ENCODE measurements around the gene FPR2.
A peak's percentile ranks its signal among the peaks of the same experiment; 100 is the strongest.

Gene FPR2

GRCh38 chr19:51788029-51788428, 27.0 kb downstream of the FPR2 start:
- Histone ChIP-seq H3K36me3 (ENCODE audit: insufficient read depth, low read length) (no peaks in the 10 kb centered on the region), H3K4me2 (ENCODE audit: low read length) (no peak overlapping the region), H3K9ac (ENCODE audit: low read depth, low read length) (no peak overlapping the region), H3K4me1 (ENCODE audit: control insufficient read depth, insufficient read depth, low read length) (no peaks in the 10 kb centered on the region), H3K4me3 (ENCODE audit: low read length) (no peak overlapping the region), H3K27me3 (ENCODE audit: control insufficient read depth, insufficient read depth, low read length) (no peaks in the 10 kb centered on the region), H3K9me3 (replicated peaks; ENCODE audit: low read length) (no peaks in the 10 kb centered on the region)

GRCh38 chr19:51789061-51789795, 28.2 kb downstream of the FPR2 start:
- Histone ChIP-seq H3K27me3 (ENCODE audit: control insufficient read depth, insufficient read depth, low read length) (no peaks in the 10 kb centered on the region), H3K4me2 (ENCODE audit: low read length) (no peak overlapping the region), H3K4me3 (ENCODE audit: low read length) (no peak overlapping the region), H3K9ac (ENCODE audit: low read depth, low read length) (no peak overlapping the region), H3K9me3 (replicated peaks; ENCODE audit: low read length) (no peaks in the 10 kb centered on the region), H3K36me3 (ENCODE audit: insufficient read depth, low read length) (no peaks in the 10 kb centered on the region), H3K4me1 (ENCODE audit: control insufficient read depth, insufficient read depth, low read length) (no peaks in the 10 kb centered on the region)

GRCh38 chr19:51792932-51793331, 32.0 kb downstream of the FPR2 start:
- Histone ChIP-seq H3K4me2 (ENCODE audit: low read length) (no peak overlapping the region), H3K27me3 (ENCODE audit: control insufficient read depth, insufficient read depth, low read length) (no peaks in the 10 kb centered on the region), H3K9ac (ENCODE audit: low read depth, low read length) (no peak overlapping the region), H3K4me3 (ENCODE audit: low read length) (no peak overlapping the region), H3K36me3 (ENCODE audit: insufficient read depth, low read length) (no peaks in the 10 kb centered on the region), H3K4me1 (ENCODE audit: control insufficient read depth, insufficient read depth, low read length) (no peaks in the 10 kb centered on the region), H3K9me3 (replicated peaks; ENCODE audit: low read length) (no peaks in the 10 kb centered on the region)

GRCh38 chr19:51793994-51794393, 33.0 kb downstream of the FPR2 start:
- Histone ChIP-seq H3K4me1 (ENCODE audit: control insufficient read depth, insufficient read depth, low read length) (peaks cover 2% of the 10 kb centered on the region), H3K9ac (ENCODE audit: low read depth, low read length) (no peak overlapping the region), H3K4me3 (ENCODE audit: low read length) (no peak overlapping the region), H3K9me3 (replicated peaks; ENCODE audit: low read length) (no peaks in the 10 kb centered on the region), H3K27me3 (ENCODE audit: control insufficient read depth, insufficient read depth, low read length) (no peaks in the 10 kb centered on the region), H3K4me2 (ENCODE audit: low read length) (no peak overlapping the region), H3K36me3 (ENCODE audit: insufficient read depth, low read length) (no peaks in the 10 kb centered on the region)

- Histone ChIP-seq H3K4me3 (ENCODE audit: low read length) (no peak within 1 kb of the TSS), H3K9me3 (replicated peaks; ENCODE audit: low read length) (no peaks in the 10 kb centered on the region), H3K9ac (ENCODE audit: low read depth, low read length) (no peak within 1 kb of the TSS), H3K4me1 (ENCODE audit: control insufficient read depth, insufficient read depth, low read length) (peaks cover 10% of the 10 kb centered on the region), H3K4me2 (ENCODE audit: low read length) (no peak within 1 kb of the TSS), H3K36me3 (ENCODE audit: insufficient read depth, low read length) (no peaks in the 10 kb centered on the region), H3K27me3 (ENCODE audit: control insufficient read depth, insufficient read depth, low read length) (no peaks in the 10 kb centered on the region)
Observed at GRCh38 chr19:51794885-51795490, 34.0 kb downstream of the FPR2 start, which contains the start of gene FPR3. TSS of gene FPR3 (plus strand) at chr19:51795157. CDS start at chr19:51823749, 28,592 bp downstream.

GRCh38 chr19:51796195-51796679, 35.3 kb downstream of the FPR2 start:
- H3K9me3 ChIP-seq (replicated peaks; ENCODE audit: low read length), result no peaks in the 10 kb centered on the region
- no peak overlapping the region for H3K9ac ChIP-seq (ENCODE audit: low read depth, low read length)
- no peaks in the 10 kb centered on the region for H3K27me3 ChIP-seq (ENCODE audit: control insufficient read depth, insufficient read depth, low read length)
- peaks cover 10% of the 10 kb centered on the region for H3K4me1 ChIP-seq (ENCODE audit: control insufficient read depth, insufficient read depth, low read length)
- no peak overlapping the region for H3K4me3 ChIP-seq (ENCODE audit: low read length)
- no peaks in the 10 kb centered on the region for H3K36me3 ChIP-seq (ENCODE audit: insufficient read depth, low read length)
- H3K4me2 ChIP-seq (ENCODE audit: low read length), result no peak overlapping the region

- Histone ChIP-seq H3K4me3 (ENCODE audit: low read length) (no peak overlapping the region), H3K4me1 (ENCODE audit: control insufficient read depth, insufficient read depth, low read length) (peaks cover 10% of the 10 kb centered on the region), H3K9ac (ENCODE audit: low read depth, low read length) (no peak overlapping the region), H3K27me3 (ENCODE audit: control insufficient read depth, insufficient read depth, low read length) (no peaks in the 10 kb centered on the region), H3K9me3 (replicated peaks; ENCODE audit: low read length) (no peaks in the 10 kb centered on the region), H3K4me2 (ENCODE audit: low read length) (no peak overlapping the region), H3K36me3 (ENCODE audit: insufficient read depth, low read length) (no peaks in the 10 kb centered on the region)
Observed at GRCh38 chr19:51797480-51797879, 36.5 kb downstream of the FPR2 start.

- H3K36me3 ChIP-seq (ENCODE audit: insufficient read depth, low read length), result no peaks in the 10 kb centered on the region
- no peaks in the 10 kb centered on the region for H3K27me3 ChIP-seq (ENCODE audit: control insufficient read depth, insufficient read depth, low read length)
- H3K4me2 ChIP-seq (ENCODE audit: low read length), result no peak overlapping the region
- peaks cover 10% of the 10 kb centered on the region for H3K4me1 ChIP-seq (ENCODE audit: control insufficient read depth, insufficient read depth, low read length)
- H3K4me3 ChIP-seq (ENCODE audit: low read length), result no peak overlapping the region
- no peaks in the 10 kb centered on the region for H3K9me3 ChIP-seq (replicated peaks; ENCODE audit: low read length)
- H3K9ac ChIP-seq (ENCODE audit: low read depth, low read length), result no peak overlapping the region
Observed at GRCh38 chr19:51798062-51798461, 37.1 kb downstream of the FPR2 start.

- Histone ChIP-seq H3K27me3 (ENCODE audit: control insufficient read depth, insufficient read depth, low read length) (no peaks in the 10 kb centered on the region), H3K9me3 (replicated peaks; ENCODE audit: low read length) (no peaks in the 10 kb centered on the region), H3K4me2 (ENCODE audit: low read length) (peak overlapping the region; percentile 70), H3K36me3 (ENCODE audit: insufficient read depth, low read length) (no peaks in the 10 kb centered on the region), H3K4me3 (ENCODE audit: low read length) (peak overlapping the region; percentile 25), H3K9ac (ENCODE audit: low read depth, low read length) (peak overlapping the region; percentile 23), H3K4me1 (ENCODE audit: control insufficient read depth, insufficient read depth, low read length) (peaks cover 10% of the 10 kb centered on the region)
Observed at GRCh38 chr19:51799034-51799773, 38.2 kb downstream of the FPR2 start.

GRCh38 chr19:51799774-51800472, 38.9 kb downstream of the FPR2 start:
- Histone ChIP-seq H3K9ac (ENCODE audit: low read depth, low read length) (no peak overlapping the region), H3K4me2 (ENCODE audit: low read length) (peak overlapping the region; percentile 70), H3K27me3 (ENCODE audit: control insufficient read depth, insufficient read depth, low read length) (no peaks in the 10 kb centered on the region), H3K4me3 (ENCODE audit: low read length) (no peak overlapping the region), H3K9me3 (replicated peaks; ENCODE audit: low read length) (no peaks in the 10 kb centered on the region), H3K36me3 (ENCODE audit: insufficient read depth, low read length) (no peaks in the 10 kb centered on the region), H3K4me1 (ENCODE audit: control insufficient read depth, insufficient read depth, low read length) (peaks cover 10% of the 10 kb centered on the region)

Data from skeletal muscle satellite cell (primary cell).